GM19328 (cell line): ENCODE measurements around the gene KCNJ4.
"Not testable (repeated sequence)": the region's sequence is repeated elsewhere in the genome, so short reads cannot be mapped to it uniquely, and the experiment has no call there.

Experiments used
- ATAC-seq: cut with Tn5 transposase; IDR thresholded peaks from one replicate; pipeline ENCODE4 v1.9.1; 2021; ENCODE audit warnings: mild to moderate bottlenecking, moderate library complexity; ENCODE audit not compliant: unreplicated experiment

The KCNJ4 gene

GRCh38 chr22:38414009-38414395 lies 41.0 kb downstream of the KCNJ4 start:
- no peak for ATAC-seq

GRCh38 chr22:38413085-38414008 lies 41.7 kb downstream of the KCNJ4 start:
- no peak for ATAC-seq

- ATAC-seq: no peak
Observed at GRCh38 chr22:38412435-38413084, 42.4 kb downstream of the KCNJ4 start.

GRCh38 chr22:38411016-38411415 lies 44.0 kb downstream of the KCNJ4 start:
- no peak for ATAC-seq

- ATAC-seq: not testable (repeated sequence)
Observed at GRCh38 chr22:38409916-38410315, 45.1 kb downstream of the KCNJ4 start.

GRCh38 chr22:38406617-38407016 lies 48.4 kb downstream of the KCNJ4 start:
- no peak for ATAC-seq

- ATAC-seq: no peak
Observed at GRCh38 chr22:38404419-38404818, 50.6 kb downstream of the KCNJ4 start.

- no peak for ATAC-seq
Observed at GRCh38 chr22:38403812-38404211, 51.2 kb downstream of the KCNJ4 start.

GRCh38 chr22:38402204-38402603 lies 52.8 kb downstream of the KCNJ4 start:
- ATAC-seq: no peak

- no peak for ATAC-seq
Observed at GRCh38 chr22:38401336-38402084, 53.5 kb downstream of the KCNJ4 start.

- ATAC-seq: not testable (repeated sequence)
Observed at GRCh38 chr22:38400256-38400655, 54.7 kb downstream of the KCNJ4 start.

GRCh38 chr22:38398609-38399461 lies 56.2 kb downstream of the KCNJ4 start:
- ATAC-seq: no peak

- not testable (repeated sequence) for ATAC-seq
Observed at GRCh38 chr22:38398181-38398608, 56.8 kb downstream of the KCNJ4 start.

- ATAC-seq: no peak
Observed at GRCh38 chr22:38397189-38398085, 57.6 kb downstream of the KCNJ4 start.

GRCh38 chr22:38396440-38397069 lies 58.4 kb downstream of the KCNJ4 start:
- not testable (repeated sequence) for ATAC-seq

- not testable (repeated sequence) for ATAC-seq
Observed at GRCh38 chr22:38395944-38396343, 59.1 kb downstream of the KCNJ4 start.

- not testable (repeated sequence) for ATAC-seq
Observed at GRCh38 chr22:38394929-38395624, 59.9 kb downstream of the KCNJ4 start.

GRCh38 chr22:38389428-38389818 lies 65.6 kb downstream of the KCNJ4 start:
- ATAC-seq: not testable (repeated sequence)
